Small intestine (tissue), 7 donors: ENCODE data around the gene EPHA1. TPM values are rescaled to one million over a fixed set of nuclear protein-coding genes. Genes with fewer than 3 reads are reported as not detected.

Source experiments
- DNase-seq, 2 donors: peaks; one replicate each; pipeline versions ENCODE4 v3.0.0 to v3.0.0-alpha.2; 2013
- FAIRE-seq: peaks from 2 replicates; lab custom pipeline; 2012; peaks lifted over from hg19 to GRCh38; lab: Jason Lieb, UNC
- H3K27ac ChIP-seq, 3 donors: one replicate each; pipeline ENCODE4 v1.5.1; 2013; ENCODE audit warnings: low read length in 2 of 3, mild to moderate bottlenecking in 2 of 3, control low read depth in 1 of 3, inconsistent platforms in 1 of 3, low read depth in 1 of 3, moderate library complexity in 1 of 3
- H3K27me3 ChIP-seq, 3 donors: one replicate each; pipeline ENCODE4 v1.6.1; 2013; ENCODE audit warnings: low read length in 3 of 3, inconsistent platforms in 1 of 3; ENCODE audit not compliant: control insufficient read depth in 3 of 3, insufficient read depth in 3 of 3
- H3K36me3 ChIP-seq, 3 donors: one replicate each; pipeline ENCODE4 v1.6.1; 2013; ENCODE audit warnings: low read length in 3 of 3, inconsistent platforms in 1 of 3, low read depth in 1 of 3, mild to moderate bottlenecking in 1 of 3, moderate library complexity in 1 of 3; ENCODE audit not compliant: control insufficient read depth in 3 of 3, insufficient read depth in 2 of 3
- H3K4me1 ChIP-seq, 3 donors: one replicate each; pipeline ENCODE4 v1.6.1; 2013; ENCODE audit warnings: low read length in 2 of 3, inconsistent platforms in 1 of 3, low read depth in 1 of 3, mild to moderate bottlenecking in 1 of 3, moderate library complexity in 1 of 3; ENCODE audit not compliant: control insufficient read depth in 3 of 3, insufficient read depth in 2 of 3
- H3K4me3 ChIP-seq, 3 donors: one replicate each; pipeline ENCODE4 v1.5.1; 2013; ENCODE audit warnings: low read length in 3 of 3, control low read depth in 1 of 3, inconsistent platforms in 1 of 3, low read depth in 1 of 3, mild to moderate bottlenecking in 1 of 3, moderate library complexity in 1 of 3
- H3K9me3 ChIP-seq, 2 donors: one replicate each; pipeline ENCODE4 v1.6.1; 2013; ENCODE audit warnings: low read depth in 1 of 2, low read length in 1 of 2; ENCODE audit not compliant: control insufficient read depth in 2 of 2, insufficient read depth in 1 of 2
- whole genome bisulfite sequencing, 3 donors: extraction: QIAGEN DNeasy Blood & Tissue Kit; methylation state at CpG; one replicate each; pipeline ENCODE4 v1.1.7; 2013; 5-methylcytosine and 5-hydroxymethylcytosine counted together
- polyA plus RNA-seq, 4 donors: library from polyadenylated mRNA; stranded (reverse) in 3 of 4; unstranded in 1 of 4; fragments of 200-250 nt in 3 of 4; fragments of 120-200 nt in 1 of 4; gene quantifications; one replicate each; pipeline versions ENCODE4 v1.2.1 to v1.2.3, GENCODE V29; 2013
- donor health status: healthy with polysubstance abuse.
- donor health status: control.
- donor health status: control.
- donor health status: Bipolar disorder and iron deficiency.
- donor health status: healthy.

EPHA1 gene
- polyA plus RNA-seq, 4 donors, result 14.6 to 47.4 (median 31.0) TPM

GRCh38 chr7:143387156-143387975 is 21.3 kb downstream of the EPHA1 start:
- 79 to 84% (median 84%) methylated on average over 23 of the region's 23 CpGs for WGBS, 3 donors
- Histone ChIP-seq H3K4me1 (peaks cover 5 to 64% (median 11%) of the 10 kb centered on the region in 3 donors), H3K4me3 (no peak overlapping the region), H3K27ac (peak overlapping the region in 1 of 3 donors; percentile 67), H3K9me3 (no peaks in the 10 kb centered on the region), H3K36me3 (peaks cover 0 to 91% (median 9%) of the 10 kb centered on the region in 3 donors), H3K27me3 (no peaks in the 10 kb centered on the region)
- DNase-seq (peak in 1 of 2 donors; percentile 46), FAIRE-seq (no peak)

GRCh38 chr7:143385891-143386781 is 22.5 kb downstream of the EPHA1 start:
- Histone ChIP-seq H3K9me3 (no peaks in the 10 kb centered on the region), H3K27ac (peak overlapping the region; percentile 25 to 76 (median 37)), H3K4me3 (no peak overlapping the region), H3K4me1 (peaks cover 5 to 51% (median 11%) of the 10 kb centered on the region in 3 donors), H3K36me3 (peaks cover 0 to 78% (median 6%) of the 10 kb centered on the region in 3 donors), H3K27me3 (no peaks in the 10 kb centered on the region)
- WGBS, 3 donors, result 35 to 49% (median 46%) methylated on average over 19 of the region's 19 CpGs
- DNase-seq (peak in 1 of 2 donors; percentile 72), FAIRE-seq (no peak)

GRCh38 chr7:143384661-143385631 is 23.7 kb downstream of the EPHA1 start:
- Histone ChIP-seq H3K9me3 (no peaks in the 10 kb centered on the region), H3K4me3 (peak overlapping the region in 1 of 3 donors; percentile 6), H3K36me3 (peaks cover 0 to 66% (median under 1%) of the 10 kb centered on the region in 3 donors), H3K27me3 (no peaks in the 10 kb centered on the region), H3K4me1 (peaks cover 5 to 52% (median 11%) of the 10 kb centered on the region in 3 donors), H3K27ac (peak overlapping the region in 1 of 3 donors; percentile 52)
- FAIRE-seq (no peak), DNase-seq (no peak)
- WGBS, 3 donors, result 65 to 86% (median 84%) methylated on average over 14 of the region's 14 CpGs

- peaks cover 5 to 57% (median 16%) of the 10 kb centered on the region in 3 donors for H3K4me1 ChIP-seq
- WGBS, 3 donors, result 55 to 86% (median 83%) methylated on average over 5 of the region's 5 CpGs
- DNase-seq, result no peak
- H3K27me3 ChIP-seq, result no peaks in the 10 kb centered on the region
- FAIRE-seq, result no peak
- peak overlapping the region in 1 of 3 donors; percentile 52 for H3K27ac ChIP-seq
- H3K9me3 ChIP-seq, result no peaks in the 10 kb centered on the region
- H3K36me3 ChIP-seq, result peaks cover 0 to 58% (median 0%) of the 10 kb centered on the region in 3 donors
- peak overlapping the region in 1 of 3 donors; percentile 6 for H3K4me3 ChIP-seq
Observed at GRCh38 chr7:143384148-143384547, 24.5 kb downstream of the EPHA1 start.

GRCh38 chr7:143383642-143383957 is 25.1 kb downstream of the EPHA1 start:
- Histone ChIP-seq H3K27me3 (no peaks in the 10 kb centered on the region), H3K27ac (peak overlapping the region in 2 of 3 donors; percentile 26 to 57), H3K4me3 (no peak overlapping the region), H3K4me1 (peaks cover 5 to 57% (median 16%) of the 10 kb centered on the region in 3 donors), H3K36me3 (peaks cover 0 to 53% (median 0%) of the 10 kb centered on the region in 3 donors), H3K9me3 (no peaks in the 10 kb centered on the region)
- no peak for FAIRE-seq
- no peak for DNase-seq
- WGBS, 3 donors, result 65 to 90% (median 74%) methylated on average over 1 of the region's 1 CpG

GRCh38 chr7:143382791-143383641 is 25.6 kb downstream of the EPHA1 start:
- no peaks in the 10 kb centered on the region for H3K9me3 ChIP-seq
- no peak for FAIRE-seq
- no peak for DNase-seq
- peaks cover 0 to 47% (median 0%) of the 10 kb centered on the region in 3 donors for H3K36me3 ChIP-seq
- H3K4me3 ChIP-seq, result peak overlapping the region in 1 of 3 donors; percentile 87
- H3K27ac ChIP-seq, result peak overlapping the region in 2 of 3 donors; percentile 26 to 97
- 83 to 88% (median 85%) methylated on average over 15 of the region's 15 CpGs for WGBS, 3 donors
- H3K27me3 ChIP-seq, result no peaks in the 10 kb centered on the region
- peaks cover 5 to 55% (median 16%) of the 10 kb centered on the region in 3 donors for H3K4me1 ChIP-seq
